ENCODE results near the gene PRPF39.
A peak's percentile ranks its signal among the peaks of the same experiment; 100 is the strongest.

The PRPF39 gene, protein sequence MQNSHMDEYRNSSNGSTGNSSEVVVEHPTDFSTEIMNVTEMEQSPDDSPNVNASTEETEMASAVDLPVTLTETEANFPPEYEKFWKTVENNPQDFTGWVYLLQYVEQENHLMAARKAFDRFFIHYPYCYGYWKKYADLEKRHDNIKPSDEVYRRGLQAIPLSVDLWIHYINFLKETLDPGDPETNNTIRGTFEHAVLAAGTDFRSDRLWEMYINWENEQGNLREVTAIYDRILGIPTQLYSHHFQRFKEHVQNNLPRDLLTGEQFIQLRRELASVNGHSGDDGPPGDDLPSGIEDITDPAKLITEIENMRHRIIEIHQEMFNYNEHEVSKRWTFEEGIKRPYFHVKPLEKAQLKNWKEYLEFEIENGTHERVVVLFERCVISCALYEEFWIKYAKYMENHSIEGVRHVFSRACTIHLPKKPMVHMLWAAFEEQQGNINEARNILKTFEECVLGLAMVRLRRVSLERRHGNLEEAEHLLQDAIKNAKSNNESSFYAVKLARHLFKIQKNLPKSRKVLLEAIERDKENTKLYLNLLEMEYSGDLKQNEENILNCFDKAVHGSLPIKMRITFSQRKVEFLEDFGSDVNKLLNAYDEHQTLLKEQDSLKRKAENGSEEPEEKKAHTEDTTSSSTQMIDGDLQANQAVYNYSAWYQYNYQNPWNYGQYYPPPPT

DNA sequence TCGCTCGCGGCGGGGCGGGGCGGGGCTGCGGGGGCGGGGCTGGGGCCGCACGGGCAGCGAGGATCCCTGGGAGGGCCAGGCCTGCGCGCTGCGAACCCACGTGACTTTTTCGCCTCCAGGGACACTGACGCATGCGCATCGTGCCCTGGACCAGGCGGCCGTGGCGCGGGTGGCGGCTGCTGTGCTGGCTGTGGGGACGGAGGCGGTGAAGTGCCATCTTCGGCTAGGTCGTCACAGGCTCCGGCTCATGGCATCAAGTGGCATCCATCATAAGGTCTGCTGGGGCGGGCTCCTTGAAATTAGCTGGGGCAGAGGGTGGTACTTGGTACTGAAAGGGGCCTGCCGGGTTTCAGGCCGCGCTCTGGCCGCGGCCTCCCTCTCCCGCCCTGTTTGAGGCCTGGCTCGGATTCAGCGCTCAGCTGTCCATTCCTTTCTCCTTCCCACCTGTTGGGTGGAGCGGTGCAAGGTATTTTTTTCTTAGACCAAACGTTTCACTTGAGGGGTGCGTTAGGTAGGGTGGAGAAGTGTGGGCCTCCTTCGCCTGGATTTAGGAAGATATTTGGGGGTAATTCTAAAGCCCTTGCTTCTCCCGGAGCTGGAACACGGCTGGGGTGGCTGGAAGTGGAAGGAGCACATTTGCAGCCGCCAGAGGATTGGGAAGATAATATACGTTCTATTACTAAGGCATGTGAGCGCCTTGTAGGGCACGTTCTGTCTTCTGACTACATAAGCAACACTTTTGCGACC lies at the start of gene PRPF39:
PRPF39 (plus strand) TSS at position 141 of the 747 bp plus-strand sequence. CDS start 11,124 bp downstream, outside the sequence.
- ATAC-seq = peak; percentile 98
- peak within 1 kb of the TSS; percentile 97 for H3K27ac Mint-ChIP-seq
- H3K9me3 Mint-ChIP-seq = no peaks in the 10 kb centered on the region
- H3K4me1 Mint-ChIP-seq = peaks cover 54% of the 10 kb centered on the region
- peak within 1 kb of the TSS; percentile 95 for H3K4me3 Mint-ChIP-seq
- H3K27me3 Mint-ChIP-seq = no peaks in the 10 kb centered on the region
- peaks cover 7% of the 10 kb centered on the region for H3K36me3 Mint-ChIP-seq

GRCh38 chr14:45034730-45035129 lies 49.2 kb upstream of the PRPF39 start:
- H3K27me3 Mint-ChIP-seq = no peaks in the 10 kb centered on the region
- H3K4me3 Mint-ChIP-seq = no peak overlapping the region
- H3K4me1 Mint-ChIP-seq = no peaks in the 10 kb centered on the region
- no peak for ATAC-seq
- H3K27ac Mint-ChIP-seq = no peak overlapping the region
- peaks cover 56% of the 10 kb centered on the region for H3K36me3 Mint-ChIP-seq
- H3K9me3 Mint-ChIP-seq = peaks cover 3% of the 10 kb centered on the region

- Mint-ChIP-seq H3K36me3 (peaks cover 72% of the 10 kb centered on the region), H3K9me3 (peaks cover 3% of the 10 kb centered on the region), H3K27me3 (no peaks in the 10 kb centered on the region), H3K4me1 (no peaks in the 10 kb centered on the region), H3K4me3 (no peak overlapping the region), H3K27ac (no peak overlapping the region)
- ATAC-seq = no peak
These were observed 45.7 kb upstream of the PRPF39 start for GRCh38 chr14:45038256-45038655.

DNA sequence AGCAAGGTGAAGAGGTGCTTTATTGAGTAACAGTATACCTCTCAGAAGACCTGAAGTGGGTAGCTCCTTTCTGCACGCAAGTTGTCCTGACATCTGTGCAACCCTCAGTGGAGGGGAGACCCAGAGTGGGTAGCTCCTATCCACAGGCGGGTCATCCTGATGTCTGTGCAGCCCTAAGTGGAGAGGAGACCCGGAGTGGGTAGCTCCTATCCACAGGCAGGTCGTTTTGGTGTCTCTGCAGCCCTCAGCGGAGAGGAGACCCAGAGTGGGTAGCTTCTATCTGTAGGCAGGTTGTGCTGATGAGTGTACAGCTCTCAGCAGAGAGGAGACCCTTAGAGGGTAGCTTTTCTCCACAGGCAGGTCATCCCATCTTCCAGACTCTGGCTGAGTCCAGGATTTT lies 45.1 kb upstream of the PRPF39 start:
- Mint-ChIP-seq H3K9me3 (peaks cover 3% of the 10 kb centered on the region), H3K4me1 (no peaks in the 10 kb centered on the region), H3K27ac (no peak overlapping the region), H3K4me3 (no peak overlapping the region), H3K27me3 (no peaks in the 10 kb centered on the region), H3K36me3 (peaks cover 71% of the 10 kb centered on the region)
- no peak for ATAC-seq

DNA sequence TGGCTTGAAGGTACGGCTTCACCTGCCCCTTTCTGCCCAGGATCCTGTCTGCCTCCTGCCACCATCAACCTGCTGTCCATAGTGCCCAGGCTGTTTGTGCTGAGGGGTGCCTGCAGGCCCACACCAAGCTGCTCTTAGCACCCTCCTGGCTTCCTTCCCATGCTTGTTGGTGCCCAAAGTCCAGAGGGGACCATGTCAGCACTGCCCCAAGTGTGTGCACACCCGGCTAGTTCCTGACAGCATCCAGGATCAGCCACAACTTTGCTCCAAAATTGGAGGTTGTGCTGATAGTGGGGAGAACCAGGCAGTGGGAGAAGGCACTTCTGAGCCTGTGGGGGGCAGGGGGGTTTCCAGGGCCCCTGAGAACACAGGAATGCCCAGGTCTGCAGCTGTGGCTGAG lies 44.5 kb upstream of the PRPF39 start:
- H3K9me3 Mint-ChIP-seq = peaks cover 3% of the 10 kb centered on the region
- no peaks in the 10 kb centered on the region for H3K4me1 Mint-ChIP-seq
- peaks cover 66% of the 10 kb centered on the region for H3K36me3 Mint-ChIP-seq
- no peak overlapping the region for H3K27ac Mint-ChIP-seq
- H3K4me3 Mint-ChIP-seq = no peak overlapping the region
- ATAC-seq = no peak
- H3K27me3 Mint-ChIP-seq = no peaks in the 10 kb centered on the region

DNA sequence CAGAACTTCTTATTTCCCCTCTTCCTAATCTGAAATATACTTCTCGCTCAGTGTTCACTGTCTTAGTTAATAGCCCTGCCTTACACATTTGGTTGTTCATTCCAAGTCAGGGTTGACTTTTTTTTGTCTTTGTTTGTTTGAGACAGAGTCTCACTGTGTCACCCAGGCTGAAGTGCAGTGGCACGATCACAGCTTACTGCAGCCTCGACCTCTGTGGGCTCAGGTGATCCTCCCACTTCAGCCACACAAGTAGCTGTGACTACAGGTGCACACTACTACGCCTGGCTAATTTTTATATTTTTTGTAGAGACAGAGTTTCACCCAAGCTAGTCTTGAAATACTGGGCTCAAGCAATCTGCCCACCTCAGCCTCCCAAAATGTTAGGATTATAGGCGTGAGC lies 42.3 kb upstream of the PRPF39 start:
- ATAC-seq = no peak
- Mint-ChIP-seq H3K9me3 (peaks cover 3% of the 10 kb centered on the region), H3K27me3 (no peaks in the 10 kb centered on the region), H3K36me3 (peaks cover 54% of the 10 kb centered on the region), H3K4me1 (no peaks in the 10 kb centered on the region), H3K4me3 (no peak overlapping the region), H3K27ac (no peak overlapping the region)

DNA sequence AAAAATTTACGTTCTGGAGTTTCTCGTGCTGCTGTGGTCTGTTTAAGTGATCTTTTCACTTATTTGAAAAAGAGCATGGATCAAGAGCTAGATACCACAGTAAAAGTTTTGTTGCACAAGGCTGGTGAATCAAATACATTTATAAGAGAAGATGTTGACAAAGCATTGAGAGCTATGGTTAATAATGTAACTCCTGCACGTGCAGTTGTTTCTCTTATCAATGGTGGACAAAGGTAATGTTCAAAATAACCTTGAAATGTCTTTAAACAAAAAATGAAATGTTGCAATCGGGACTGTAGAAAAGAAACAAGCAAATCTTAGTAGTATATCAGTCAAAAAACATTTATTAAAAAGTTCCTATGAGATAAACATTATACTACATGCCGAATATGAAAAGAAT lies 39.3 kb upstream of the PRPF39 start:
- H3K27ac Mint-ChIP-seq = no peak overlapping the region
- H3K4me1 Mint-ChIP-seq = no peaks in the 10 kb centered on the region
- H3K36me3 Mint-ChIP-seq = peaks cover 48% of the 10 kb centered on the region
- no peak for ATAC-seq
- H3K9me3 Mint-ChIP-seq = no peaks in the 10 kb centered on the region
- H3K27me3 Mint-ChIP-seq = no peaks in the 10 kb centered on the region
- no peak overlapping the region for H3K4me3 Mint-ChIP-seq

DNA sequence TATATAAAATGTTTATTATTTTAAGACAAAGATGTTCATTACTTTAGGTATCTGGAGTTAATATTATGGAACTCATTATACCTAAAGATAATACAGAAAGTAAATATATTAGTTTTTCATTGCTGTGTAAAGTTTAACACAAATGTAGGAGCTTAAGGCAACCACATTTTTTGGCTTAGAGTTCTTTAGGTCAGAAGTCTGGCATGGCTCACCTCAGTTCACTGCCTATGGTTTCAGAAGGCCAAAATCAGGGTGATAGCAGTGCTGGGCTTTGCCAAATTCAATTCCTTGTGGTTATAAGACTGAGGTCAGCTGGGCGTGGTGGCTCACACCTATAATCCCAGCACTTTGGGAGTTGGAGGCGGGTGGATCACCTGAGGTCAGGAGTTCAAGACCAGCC lies 35.5 kb upstream of the PRPF39 start:
- H3K36me3 Mint-ChIP-seq = peaks cover 53% of the 10 kb centered on the region
- H3K4me3 Mint-ChIP-seq = no peak overlapping the region
- H3K9me3 Mint-ChIP-seq = no peaks in the 10 kb centered on the region
- no peak overlapping the region for H3K27ac Mint-ChIP-seq
- H3K4me1 Mint-ChIP-seq = no peaks in the 10 kb centered on the region
- no peak for ATAC-seq
- no peaks in the 10 kb centered on the region for H3K27me3 Mint-ChIP-seq

GRCh38 chr14:45051180-45051579 lies 32.7 kb upstream of the PRPF39 start:
- no peaks in the 10 kb centered on the region for H3K27me3 Mint-ChIP-seq
- peaks cover 66% of the 10 kb centered on the region for H3K36me3 Mint-ChIP-seq
- ATAC-seq = no peak
- H3K4me1 Mint-ChIP-seq = no peaks in the 10 kb centered on the region
- H3K4me3 Mint-ChIP-seq = no peak overlapping the region
- no peaks in the 10 kb centered on the region for H3K9me3 Mint-ChIP-seq
- H3K27ac Mint-ChIP-seq = no peak overlapping the region

DNA sequence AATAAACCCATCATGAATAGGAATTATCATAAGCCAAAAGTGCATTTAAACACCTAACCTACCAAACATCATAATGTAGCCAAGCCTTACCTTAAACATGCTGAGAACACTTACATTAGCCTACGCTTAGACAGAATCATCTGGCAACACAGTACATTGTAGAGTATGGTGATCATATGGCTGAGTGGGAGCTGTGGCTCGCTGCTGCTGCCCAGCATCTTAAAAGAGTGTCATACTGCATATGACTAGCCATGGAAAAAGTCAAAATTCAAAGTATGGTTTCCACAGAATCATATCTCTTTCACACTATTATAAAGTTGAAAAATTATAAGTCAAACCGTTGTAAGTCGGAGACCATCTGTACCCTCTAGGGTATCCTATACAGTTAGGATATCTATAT lies 32.0 kb upstream of the PRPF39 start:
- H3K4me1 Mint-ChIP-seq = no peaks in the 10 kb centered on the region
- H3K27ac Mint-ChIP-seq = no peak overlapping the region
- H3K36me3 Mint-ChIP-seq = peaks cover 66% of the 10 kb centered on the region
- H3K4me3 Mint-ChIP-seq = no peak overlapping the region
- H3K27me3 Mint-ChIP-seq = no peaks in the 10 kb centered on the region
- H3K9me3 Mint-ChIP-seq = peaks cover 5% of the 10 kb centered on the region
- ATAC-seq = no peak

GRCh38 chr14:45057349-45057748 lies 26.6 kb upstream of the PRPF39 start:
- ATAC-seq = no peak
- Mint-ChIP-seq H3K27ac (no peak overlapping the region), H3K27me3 (no peaks in the 10 kb centered on the region), H3K9me3 (peaks cover 9% of the 10 kb centered on the region), H3K4me3 (no peak overlapping the region), H3K36me3 (peaks cover 53% of the 10 kb centered on the region), H3K4me1 (no peaks in the 10 kb centered on the region)

DNA sequence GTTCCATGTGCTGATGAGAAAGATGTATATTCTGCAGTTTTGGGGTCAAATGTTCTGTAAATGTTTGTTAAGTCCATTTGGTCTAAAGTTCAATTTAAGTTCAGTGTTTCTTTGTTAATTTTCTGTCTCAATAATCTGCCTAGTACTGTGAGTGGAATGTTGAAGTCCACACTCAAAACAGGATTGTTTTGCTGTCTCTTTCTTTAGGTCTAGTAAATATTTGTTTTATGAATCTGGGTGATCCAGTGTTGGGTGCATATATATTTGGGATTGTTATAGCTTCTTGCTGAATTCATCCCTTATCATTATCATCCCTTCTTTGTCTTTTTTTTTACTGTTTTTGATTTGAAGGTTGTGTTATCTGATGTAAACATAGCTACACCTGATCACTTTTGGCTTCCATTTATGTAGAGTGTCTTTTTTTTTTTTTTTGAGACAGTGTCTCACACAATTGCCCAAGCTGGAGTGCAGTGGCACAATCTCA lies 26.0 kb upstream of the PRPF39 start:
- H3K27me3 Mint-ChIP-seq = no peaks in the 10 kb centered on the region
- H3K4me1 Mint-ChIP-seq = no peaks in the 10 kb centered on the region
- no peak for ATAC-seq
- peaks cover 9% of the 10 kb centered on the region for H3K9me3 Mint-ChIP-seq
- H3K4me3 Mint-ChIP-seq = no peak overlapping the region
- peaks cover 50% of the 10 kb centered on the region for H3K36me3 Mint-ChIP-seq
- no peak overlapping the region for H3K27ac Mint-ChIP-seq

GRCh38 chr14:45060551-45060950 lies 23.4 kb upstream of the PRPF39 start:
- Mint-ChIP-seq H3K4me3 (no peak overlapping the region), H3K27ac (no peak overlapping the region), H3K27me3 (no peaks in the 10 kb centered on the region), H3K9me3 (peaks cover 9% of the 10 kb centered on the region), H3K36me3 (peaks cover 53% of the 10 kb centered on the region), H3K4me1 (peaks cover 4% of the 10 kb centered on the region)
- ATAC-seq = no peak

- Mint-ChIP-seq H3K27ac (no peak overlapping the region), H3K36me3 (peaks cover 35% of the 10 kb centered on the region), H3K27me3 (no peaks in the 10 kb centered on the region), H3K9me3 (no peaks in the 10 kb centered on the region), H3K4me1 (peaks cover 4% of the 10 kb centered on the region), H3K4me3 (no peak overlapping the region)
- no peak for ATAC-seq
These were observed 18.4 kb upstream of the PRPF39 start for GRCh38 chr14:45065540-45065939.

DNA sequence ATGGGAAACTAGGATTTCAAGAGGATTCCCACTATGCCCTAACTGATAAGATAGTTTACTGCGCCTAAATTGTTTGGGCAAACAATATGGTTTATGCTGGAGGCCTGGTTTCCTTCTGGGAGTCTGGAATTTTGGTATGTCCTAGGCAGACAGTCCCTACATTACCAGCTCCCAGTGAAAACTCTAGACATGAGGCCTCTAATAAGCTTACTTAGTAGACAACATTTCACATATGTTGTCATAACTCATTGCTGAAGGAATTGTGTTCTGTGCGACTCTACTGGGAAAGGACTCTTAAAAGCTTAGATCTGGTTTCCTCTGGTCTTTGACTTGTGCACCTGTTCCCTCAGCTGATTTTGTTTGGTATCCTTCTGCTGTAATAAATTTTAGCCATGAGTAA lies 18.0 kb upstream of the PRPF39 start:
- Mint-ChIP-seq H3K4me1 (peaks cover 4% of the 10 kb centered on the region), H3K9me3 (no peaks in the 10 kb centered on the region), H3K4me3 (no peak overlapping the region), H3K27me3 (no peaks in the 10 kb centered on the region), H3K36me3 (peaks cover 35% of the 10 kb centered on the region), H3K27ac (no peak overlapping the region)
- no peak for ATAC-seq

All from stimulated activated memory B cell treated with anti-CD40 and anti-IgM and Interleukin-4, amounts not matched to agents 10 μg/mL and 1 μg/mL and 100 μg/mL, for 72 hours (primary cell).